GM12892 (cell line): ENCODE data around the gene NFAT5.

ENCODE experiments used
- DNase-seq: peaks from one replicate; pipeline ENCODE4 v3.0.0; 2011; ENCODE audit not compliant: insufficient read length
- FAIRE-seq: peaks from 2 replicates; lab custom pipeline; 2011; peaks lifted over from hg19 to GRCh38; lab: Jason Lieb, UNC
- POLR2A ChIP-seq: IDR thresholded peaks from 2 replicates; pipeline ENCODE4 v1.6.1; 2011; ENCODE audit warnings: low read depth, low read length, control low read depth
- POLR2AphosphoS5 ChIP-seq: IDR thresholded peaks from 2 replicates; pipeline ENCODE4 v1.6.1; 2011; ENCODE audit warnings: low read depth, low read length, control low read depth
- TAF1 ChIP-seq: IDR thresholded peaks from 2 replicates; pipeline ENCODE4 v1.6.1; 2011; ENCODE audit warnings: low read depth, mild to moderate bottlenecking, control low read depth, low read length, borderline replicate concordance

The NFAT5 gene

GRCh38 chr16:69744363-69745231, 178.8 kb downstream of the NFAT5 start:
- no peak for DNase-seq
- no peak for TF ChIP-seq POLR2A
- no peak for FAIRE-seq

GRCh38 chr16:69745232-69745612, 179.5 kb downstream of the NFAT5 start:
- TF ChIP-seq POLR2A = no peak; the same call in 1 of the 2 replicates
- no peak for TF ChIP-seq TAF1
- TF ChIP-seq POLR2AphosphoS5 = peak; percentile 68; the same call in 1 of the 2 replicates
- DNase-seq (no peak), FAIRE-seq (no peak)

GRCh38 chr16:69745959-69746358, 180.2 kb downstream of the NFAT5 start:
- TF ChIP-seq TAF1 (no peak), POLR2A (no peak), POLR2AphosphoS5 (no peak)
- DNase-seq (no peak), FAIRE-seq (no peak)

- FAIRE-seq (no peak), DNase-seq (no peak)
- TF ChIP-seq POLR2A (no peak), POLR2AphosphoS5 (no peak)
Observed at GRCh38 chr16:69747115-69747514, 181.3 kb downstream of the NFAT5 start.

GRCh38 chr16:69748694-69749345, 183.1 kb downstream of the NFAT5 start:
- FAIRE-seq = no peak
- 0 out of 2 replicates have a peak, but pooled peaks have one; percentile 21 for TF ChIP-seq POLR2AphosphoS5
- TF ChIP-seq POLR2A = no peak
- no peak for DNase-seq

GRCh38 chr16:69754143-69754468, 188.3 kb downstream of the NFAT5 start:
- DNase-seq (no peak), FAIRE-seq (no peak)
- TF ChIP-seq POLR2A (no peak), TAF1 (0 out of 2 replicates have a peak, but pooled peaks have one; percentile 19)
